ENCODE data around the gene FOXC2.

GRCh38 chr16:86529160-86529559 lies 37.5 kb upstream of the FOXC2 start:
- TF ChIP-seq BHLHE40 (IDR thresholded peaks at IDR 0.05; ENCODE audit: borderline replicate concordance) (no peak), SP1 (IDR thresholded peaks at IDR 0.05) (no peak), ELF4 (IDR thresholded peaks at IDR 0.05) (no peak), ARNT (IDR thresholded peaks at IDR 0.05) (no peak), FOXM1 (IDR thresholded peaks at IDR 0.05; ENCODE audit: borderline replicate concordance) (no peak), HDGF (IDR thresholded peaks at IDR 0.05; ENCODE audit: borderline replicate concordance) (no peak), ZNF384 (IDR thresholded peaks at IDR 0.05) (no peak), L3MBTL2 (conservative IDR thresholded peaks at IDR 0.05) (no peak), SUZ12 (IDR thresholded peaks at IDR 0.05) (no peak)

Data from HEK293T (cell line).